ENCODE results near the gene ZNF621.

Gene ZNF621

DNA sequence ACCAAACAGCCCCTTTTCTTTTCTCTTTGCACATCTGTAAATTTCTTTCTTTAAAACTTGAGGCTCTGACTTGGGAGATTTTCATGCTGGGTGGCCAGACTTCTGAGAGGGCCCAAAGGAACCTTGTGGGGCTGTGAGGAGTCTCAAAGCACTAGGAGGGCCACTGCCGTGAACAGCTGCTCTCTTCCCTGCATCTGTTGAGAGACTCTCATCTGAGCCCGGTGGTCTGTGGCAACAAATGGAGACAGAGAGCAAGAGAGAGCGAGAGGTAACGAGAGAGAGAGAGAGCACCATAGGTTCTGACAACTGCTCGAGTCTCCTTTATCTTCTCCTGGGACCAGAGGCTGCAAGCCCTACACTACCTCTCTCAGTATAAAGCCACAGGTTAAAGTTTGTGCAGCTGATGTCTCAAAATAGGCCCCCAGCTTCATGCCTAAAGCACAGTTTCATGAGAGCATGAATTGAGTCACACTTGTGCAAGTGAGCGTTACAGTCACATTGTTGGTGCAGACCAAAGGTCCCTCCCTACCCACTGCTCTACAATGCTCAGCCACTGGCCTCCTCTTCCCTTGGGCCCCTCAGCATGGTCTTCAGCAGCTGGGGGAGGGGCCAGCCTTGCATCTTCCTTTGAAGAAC is 60.7 kb downstream of the ZNF621 start (continued):
- TF ChIP-seq, protein P1, sequence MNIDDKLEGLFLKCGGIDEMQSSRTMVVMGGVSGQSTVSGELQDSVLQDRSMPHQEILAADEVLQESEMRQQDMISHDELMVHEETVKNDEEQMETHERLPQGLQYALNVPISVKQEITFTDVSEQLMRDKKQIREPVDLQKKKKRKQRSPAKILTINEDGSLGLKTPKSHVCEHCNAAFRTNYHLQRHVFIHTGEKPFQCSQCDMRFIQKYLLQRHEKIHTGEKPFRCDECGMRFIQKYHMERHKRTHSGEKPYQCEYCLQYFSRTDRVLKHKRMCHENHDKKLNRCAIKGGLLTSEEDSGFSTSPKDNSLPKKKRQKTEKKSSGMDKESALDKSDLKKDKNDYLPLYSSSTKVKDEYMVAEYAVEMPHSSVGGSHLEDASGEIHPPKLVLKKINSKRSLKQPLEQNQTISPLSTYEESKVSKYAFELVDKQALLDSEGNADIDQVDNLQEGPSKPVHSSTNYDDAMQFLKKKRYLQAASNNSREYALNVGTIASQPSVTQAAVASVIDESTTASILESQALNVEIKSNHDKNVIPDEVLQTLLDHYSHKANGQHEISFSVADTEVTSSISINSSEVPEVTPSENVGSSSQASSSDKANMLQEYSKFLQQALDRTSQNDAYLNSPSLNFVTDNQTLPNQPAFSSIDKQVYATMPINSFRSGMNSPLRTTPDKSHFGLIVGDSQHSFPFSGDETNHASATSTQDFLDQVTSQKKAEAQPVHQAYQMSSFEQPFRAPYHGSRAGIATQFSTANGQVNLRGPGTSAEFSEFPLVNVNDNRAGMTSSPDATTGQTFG (tag by site-specific recombination; IDR thresholded peaks at IDR 0.05; ENCODE audit: borderline replicate concordance): no peak
- TF ChIP-seq, protein P2, sequence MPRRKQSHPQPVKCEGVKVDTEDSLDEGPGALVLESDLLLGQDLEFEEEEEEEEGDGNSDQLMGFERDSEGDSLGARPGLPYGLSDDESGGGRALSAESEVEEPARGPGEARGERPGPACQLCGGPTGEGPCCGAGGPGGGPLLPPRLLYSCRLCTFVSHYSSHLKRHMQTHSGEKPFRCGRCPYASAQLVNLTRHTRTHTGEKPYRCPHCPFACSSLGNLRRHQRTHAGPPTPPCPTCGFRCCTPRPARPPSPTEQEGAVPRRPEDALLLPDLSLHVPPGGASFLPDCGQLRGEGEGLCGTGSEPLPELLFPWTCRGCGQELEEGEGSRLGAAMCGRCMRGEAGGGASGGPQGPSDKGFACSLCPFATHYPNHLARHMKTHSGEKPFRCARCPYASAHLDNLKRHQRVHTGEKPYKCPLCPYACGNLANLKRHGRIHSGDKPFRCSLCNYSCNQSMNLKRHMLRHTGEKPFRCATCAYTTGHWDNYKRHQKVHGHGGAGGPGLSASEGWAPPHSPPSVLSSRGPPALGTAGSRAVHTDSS (tag by site-specific recombination; IDR thresholded peaks at IDR 0.05): no peak
- TF ChIP-seq ZNF585B (tag by site-specific recombination; IDR thresholded peaks at IDR 0.05) (no peak), ZNF274 (IDR thresholded peaks at IDR 0.05; ENCODE audit: low read length) (no peak), ZNF274 (tag by site-specific recombination; IDR thresholded peaks at IDR 0.05; ENCODE audit: borderline replicate concordance) (no peak)
- TF ChIP-seq, protein P3, sequence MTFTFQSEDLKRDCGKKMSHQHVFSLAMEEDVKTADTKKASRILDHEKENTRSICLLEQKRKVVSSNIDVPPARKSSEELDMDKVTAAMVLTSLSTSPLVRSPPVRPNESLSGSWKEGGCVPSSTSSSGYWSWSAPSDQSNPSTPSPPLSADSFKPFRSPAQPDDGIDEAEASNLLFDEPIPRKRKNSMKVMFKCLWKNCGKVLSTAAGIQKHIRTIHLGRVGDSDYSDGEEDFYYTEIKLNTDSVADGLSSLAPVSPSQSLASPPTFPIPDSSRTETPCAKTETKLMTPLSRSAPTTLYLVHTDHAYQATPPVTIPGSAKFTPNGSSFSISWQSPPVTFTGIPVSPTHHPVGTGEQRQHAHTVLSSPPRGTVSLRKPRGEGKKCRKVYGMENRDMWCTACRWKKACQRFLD (tag by site-specific recombination; IDR thresholded peaks at IDR 0.05): no peak
- TF ChIP-seq, protein P4, sequence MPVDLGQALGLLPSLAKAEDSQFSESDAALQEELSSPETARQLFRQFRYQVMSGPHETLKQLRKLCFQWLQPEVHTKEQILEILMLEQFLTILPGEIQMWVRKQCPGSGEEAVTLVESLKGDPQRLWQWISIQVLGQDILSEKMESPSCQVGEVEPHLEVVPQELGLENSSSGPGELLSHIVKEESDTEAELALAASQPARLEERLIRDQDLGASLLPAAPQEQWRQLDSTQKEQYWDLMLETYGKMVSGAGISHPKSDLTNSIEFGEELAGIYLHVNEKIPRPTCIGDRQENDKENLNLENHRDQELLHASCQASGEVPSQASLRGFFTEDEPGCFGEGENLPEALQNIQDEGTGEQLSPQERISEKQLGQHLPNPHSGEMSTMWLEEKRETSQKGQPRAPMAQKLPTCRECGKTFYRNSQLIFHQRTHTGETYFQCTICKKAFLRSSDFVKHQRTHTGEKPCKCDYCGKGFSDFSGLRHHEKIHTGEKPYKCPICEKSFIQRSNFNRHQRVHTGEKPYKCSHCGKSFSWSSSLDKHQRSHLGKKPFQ (tag by site-specific recombination; IDR thresholded peaks at IDR 0.05): no peak

DNA sequence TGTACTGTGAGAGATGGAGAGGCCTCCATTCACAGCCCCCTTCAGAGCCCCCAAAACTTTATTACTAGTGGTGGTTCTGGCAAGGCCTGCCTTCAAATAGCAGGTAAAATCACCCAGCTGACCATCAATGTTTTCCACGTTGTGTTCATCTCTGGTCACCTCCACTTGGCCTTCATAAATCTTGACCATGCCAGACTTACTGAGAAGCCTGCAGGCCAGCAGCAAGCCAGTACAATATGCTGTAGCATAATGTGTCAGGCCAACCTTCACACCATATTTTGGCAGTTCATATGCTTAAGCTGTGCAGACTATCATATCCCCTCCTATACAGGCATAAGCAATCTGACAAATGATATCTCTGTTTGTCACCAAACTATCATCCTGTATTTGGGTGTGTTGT is 62.1 kb downstream of the ZNF621 start:
- H3K27ac ChIP-seq (ENCODE audit: extremely low read depth, low read depth, low read length): no peak overlapping the region
- H3K4me3 ChIP-seq (ENCODE audit: low read depth, low read length): no peak overlapping the region
- ChIA-PET CTCF (interaction anchor here (0.6 kb wide), 3 partner anchors 27 to 260 kb away, joined by 3 read pairs; no protein-coding TSS in a partner anchor), POLR2A (no interaction called here)
- TF ChIP-seq ZNF138 (tag by site-specific recombination; IDR thresholded peaks at IDR 0.05; ENCODE audit: borderline replicate concordance) (no peak), ZNF548 (tag by site-specific recombination; IDR thresholded peaks at IDR 0.05) (no peak), ZNF473 (tag by site-specific recombination; IDR thresholded peaks at IDR 0.05) (no peak), ZFHX2 (tag by site-specific recombination; conservative IDR thresholded peaks at IDR 0.05) (no peak), ZBTB48 (tag by site-specific recombination; IDR thresholded peaks at IDR 0.05) (no peak)
- TF ChIP-seq, protein P5, sequence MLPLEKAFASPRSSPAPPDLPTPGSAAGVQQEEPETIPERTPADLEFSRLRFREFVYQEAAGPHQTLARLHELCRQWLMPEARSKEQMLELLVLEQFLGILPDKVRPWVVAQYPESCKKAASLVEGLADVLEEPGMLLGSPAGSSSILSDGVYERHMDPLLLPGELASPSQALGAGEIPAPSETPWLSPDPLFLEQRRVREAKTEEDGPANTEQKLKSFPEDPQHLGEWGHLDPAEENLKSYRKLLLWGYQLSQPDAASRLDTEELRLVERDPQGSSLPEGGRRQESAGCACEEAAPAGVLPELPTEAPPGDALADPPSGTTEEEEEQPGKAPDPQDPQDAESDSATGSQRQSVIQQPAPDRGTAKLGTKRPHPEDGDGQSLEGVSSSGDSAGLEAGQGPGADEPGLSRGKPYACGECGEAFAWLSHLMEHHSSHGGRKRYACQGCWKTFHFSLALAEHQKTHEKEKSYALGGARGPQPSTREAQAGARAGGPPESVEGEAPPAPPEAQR (tag by site-specific recombination; IDR thresholded peaks at IDR 0.05): no peak
- TF ChIP-seq, protein P6, sequence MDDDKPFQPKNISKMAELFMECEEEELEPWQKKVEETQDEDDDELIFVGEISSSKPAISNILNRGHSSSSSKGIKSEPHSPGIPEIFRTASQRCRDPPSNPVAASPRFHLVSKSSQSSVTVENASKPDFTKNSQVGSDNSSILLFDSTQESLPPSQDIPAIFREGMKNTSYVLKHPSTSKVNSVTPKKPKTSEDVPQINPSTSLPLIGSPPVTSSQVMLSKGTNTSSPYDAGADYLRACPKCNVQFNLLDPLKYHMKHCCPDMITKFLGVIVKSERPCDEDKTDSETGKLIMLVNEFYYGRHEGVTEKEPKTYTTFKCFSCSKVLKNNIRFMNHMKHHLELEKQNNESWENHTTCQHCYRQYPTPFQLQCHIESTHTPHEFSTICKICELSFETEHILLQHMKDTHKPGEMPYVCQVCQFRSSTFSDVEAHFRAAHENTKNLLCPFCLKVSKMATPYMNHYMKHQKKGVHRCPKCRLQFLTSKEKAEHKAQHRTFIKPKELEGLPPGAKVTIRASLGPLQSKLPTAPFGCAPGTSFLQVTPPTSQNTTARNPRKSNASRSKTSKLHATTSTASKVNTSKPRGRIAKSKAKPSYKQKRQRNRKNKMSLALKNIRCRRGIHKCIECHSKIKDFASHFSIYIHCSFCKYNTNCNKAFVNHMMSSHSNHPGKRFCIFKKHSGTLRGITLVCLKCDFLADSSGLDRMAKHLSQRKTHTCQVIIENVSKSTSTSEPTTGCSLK (tag by site-specific recombination; IDR thresholded peaks at IDR 0.05): no peak
- TF ChIP-seq, protein P7, sequence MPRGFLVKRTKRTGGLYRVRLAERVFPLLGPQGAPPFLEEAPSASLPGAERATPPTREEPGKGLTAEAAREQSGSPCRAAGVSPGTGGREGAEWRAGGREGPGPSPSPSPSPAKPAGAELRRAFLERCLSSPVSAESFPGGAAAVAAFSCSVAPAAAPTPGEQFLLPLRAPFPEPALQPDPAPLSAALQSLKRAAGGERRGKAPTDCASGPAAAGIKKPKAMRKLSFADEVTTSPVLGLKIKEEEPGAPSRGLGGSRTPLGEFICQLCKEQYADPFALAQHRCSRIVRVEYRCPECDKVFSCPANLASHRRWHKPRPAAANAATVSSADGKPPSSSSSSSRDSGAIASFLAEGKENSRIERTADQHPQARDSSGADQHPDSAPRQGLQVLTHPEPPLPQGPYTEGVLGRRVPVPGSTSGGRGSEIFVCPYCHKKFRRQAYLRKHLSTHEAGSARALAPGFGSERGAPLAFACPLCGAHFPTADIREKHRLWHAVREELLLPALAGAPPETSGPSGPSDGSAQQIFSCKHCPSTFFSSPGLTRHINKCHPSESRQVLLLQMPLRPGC (tag by site-specific recombination; IDR thresholded peaks at IDR 0.05): no peak
- no peaks in the 10 kb centered on the region for H3K4me1 ChIP-seq (ENCODE audit: control insufficient read depth, insufficient read depth, low read length)
- no peaks in the 10 kb centered on the region for H3K9me3 ChIP-seq (ENCODE audit: control insufficient read depth, insufficient read depth, low read depth, low read length)
- no peaks in the 10 kb centered on the region for H3K36me3 ChIP-seq (ENCODE audit: control insufficient read depth in 2 of 2, insufficient read depth in 1 of 2, low read length in 2 of 2)
